ENCODE data around the gene UNC13B. TPM values are rescaled to one million over a fixed set of nuclear protein-coding genes. Genes with fewer than 3 reads are reported as not detected.

The UNC13B gene
- total and polyA plus RNA-seq, 7 donors, result 14.6 to 25.6 (median 20.5) TPM

DNA sequence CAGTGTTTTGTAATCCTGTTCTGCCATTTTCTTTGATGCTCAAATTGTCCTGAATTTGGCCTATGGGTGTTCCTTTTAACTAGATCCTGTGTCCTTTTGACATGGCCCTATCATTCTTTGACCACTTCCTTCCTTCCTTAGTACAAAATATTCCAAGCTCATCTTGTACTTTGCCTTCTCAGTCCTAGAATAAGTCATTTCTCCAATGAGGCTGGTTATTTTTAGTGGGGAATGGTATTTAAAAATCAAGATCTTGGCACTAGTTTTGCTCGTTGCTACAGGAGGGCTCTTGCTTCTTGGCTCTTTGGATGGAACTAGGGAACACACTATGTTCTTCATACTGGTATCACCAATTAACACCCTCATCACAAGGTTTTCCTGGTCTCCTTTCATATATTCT lies 108.1 kb downstream of the UNC13B start:
- Histone ChIP-seq H3K36me3 (no peaks in the 10 kb centered on the region), H3K27ac (no peak overlapping the region), H3K27me3 (no peaks in the 10 kb centered on the region), H3K9me3 (no peaks in the 10 kb centered on the region), H3K4me3 (no peak overlapping the region), H3K4me1 (no peaks in the 10 kb centered on the region)
- intact Hi-C loops (cut with DNase I), result loop anchor here (10.0 kb wide), 1 partner anchor 295 kb away; a partner anchor contains a TSS
- TF ChIP-seq, protein P1, sequence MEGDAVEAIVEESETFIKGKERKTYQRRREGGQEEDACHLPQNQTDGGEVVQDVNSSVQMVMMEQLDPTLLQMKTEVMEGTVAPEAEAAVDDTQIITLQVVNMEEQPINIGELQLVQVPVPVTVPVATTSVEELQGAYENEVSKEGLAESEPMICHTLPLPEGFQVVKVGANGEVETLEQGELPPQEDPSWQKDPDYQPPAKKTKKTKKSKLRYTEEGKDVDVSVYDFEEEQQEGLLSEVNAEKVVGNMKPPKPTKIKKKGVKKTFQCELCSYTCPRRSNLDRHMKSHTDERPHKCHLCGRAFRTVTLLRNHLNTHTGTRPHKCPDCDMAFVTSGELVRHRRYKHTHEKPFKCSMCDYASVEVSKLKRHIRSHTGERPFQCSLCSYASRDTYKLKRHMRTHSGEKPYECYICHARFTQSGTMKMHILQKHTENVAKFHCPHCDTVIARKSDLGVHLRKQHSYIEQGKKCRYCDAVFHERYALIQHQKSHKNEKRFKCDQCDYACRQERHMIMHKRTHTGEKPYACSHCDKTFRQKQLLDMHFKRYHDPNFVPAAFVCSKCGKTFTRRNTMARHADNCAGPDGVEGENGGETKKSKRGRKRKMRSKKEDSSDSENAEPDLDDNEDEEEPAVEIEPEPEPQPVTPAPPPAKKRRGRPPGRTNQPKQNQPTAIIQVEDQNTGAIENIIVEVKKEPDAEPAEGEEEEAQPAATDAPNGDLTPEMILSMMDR (IDR thresholded peaks at IDR 0.05), result no peak
- no peak for TF ChIP-seq POLR2A (IDR thresholded peaks at IDR 0.05)
- TF ChIP-seq POLR2AphosphoS5 (IDR thresholded peaks at IDR 0.05), result no peak
- peak in 1 of 4 donors; percentile 21 for TF ChIP-seq EP300 (IDR thresholded peaks at IDR 0.05)
- 66 to 94% methylated on average over 1 of the region's 1 CpG for WGBS, 2 donors
- DNase-seq, result no peak

DNA sequence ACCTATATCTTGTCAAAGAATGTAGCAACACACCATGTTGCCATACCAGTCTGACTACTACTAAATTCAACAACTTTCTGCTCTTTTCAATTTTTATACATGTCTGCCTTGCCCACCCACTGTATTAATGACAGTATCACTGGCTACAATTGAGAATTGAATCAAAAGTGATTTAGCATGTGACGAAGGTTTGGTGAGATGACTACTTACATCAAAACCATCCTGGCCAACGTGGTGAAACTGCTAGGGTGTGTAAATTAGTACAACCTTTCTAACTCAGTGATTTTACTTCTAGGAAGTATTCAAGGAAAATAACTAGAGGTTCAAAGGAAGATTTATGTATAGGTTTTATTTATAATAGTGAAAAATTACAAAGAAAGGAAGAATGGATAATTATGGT lies 109.8 kb downstream of the UNC13B start:
- Histone ChIP-seq H3K4me1 (no peaks in the 10 kb centered on the region), H3K27me3 (no peaks in the 10 kb centered on the region), H3K9me3 (no peaks in the 10 kb centered on the region), H3K4me3 (no peak overlapping the region), H3K27ac (no peak overlapping the region), H3K36me3 (no peaks in the 10 kb centered on the region)
- 36 to 86% methylated on average over 2 of the region's 2 CpGs for WGBS, 2 donors
- intact Hi-C loops (cut with DNase I), result loop anchor here (10.0 kb wide), 1 partner anchor 293 kb away; a partner anchor contains a TSS
- TF ChIP-seq, protein P1 (IDR thresholded peaks at IDR 0.05), result no peak
- TF ChIP-seq POLR2AphosphoS5 (IDR thresholded peaks at IDR 0.05), result no peak
- TF ChIP-seq POLR2A (IDR thresholded peaks at IDR 0.05), result no peak
- no peak for TF ChIP-seq EP300 (IDR thresholded peaks at IDR 0.05)
- DNase-seq, result no peak

DNA sequence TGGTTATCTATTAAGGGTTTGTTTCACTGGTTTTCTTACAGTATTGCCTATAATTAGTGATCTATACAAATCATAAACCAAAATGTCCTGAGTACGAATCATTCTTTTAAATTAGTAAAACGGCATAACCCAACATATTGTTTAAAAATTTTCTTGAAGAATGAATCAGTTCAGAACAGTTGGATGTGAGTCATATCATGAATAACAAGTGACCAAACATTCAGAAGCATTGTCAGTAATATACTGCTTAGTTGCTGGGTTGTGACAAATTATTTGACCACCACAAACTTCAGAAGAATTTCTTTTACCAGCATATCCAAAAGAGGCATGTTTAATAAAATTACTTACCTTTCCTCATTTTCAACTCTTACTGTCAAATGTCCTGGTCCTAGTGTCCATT lies 111.2 kb downstream of the UNC13B start:
- Histone ChIP-seq H3K27ac (no peak overlapping the region), H3K36me3 (no peaks in the 10 kb centered on the region), H3K4me3 (no peak overlapping the region), H3K27me3 (no peaks in the 10 kb centered on the region), H3K9me3 (no peaks in the 10 kb centered on the region), H3K4me1 (peaks cover 0 to 10% (median 0%) of the 10 kb centered on the region in 4 donors)
- intact Hi-C loops (cut with DNase I), result loop anchor here (10.0 kb wide), 1 partner anchor 292 kb away; a partner anchor contains a TSS
- WGBS, 2 donors, result 82 to 88% methylated on average over 2 of the region's 2 CpGs
- DNase-seq, result no peak
- TF ChIP-seq EP300 (IDR thresholded peaks at IDR 0.05), result no peak
- TF ChIP-seq, protein P1 (IDR thresholded peaks at IDR 0.05), result no peak

DNA sequence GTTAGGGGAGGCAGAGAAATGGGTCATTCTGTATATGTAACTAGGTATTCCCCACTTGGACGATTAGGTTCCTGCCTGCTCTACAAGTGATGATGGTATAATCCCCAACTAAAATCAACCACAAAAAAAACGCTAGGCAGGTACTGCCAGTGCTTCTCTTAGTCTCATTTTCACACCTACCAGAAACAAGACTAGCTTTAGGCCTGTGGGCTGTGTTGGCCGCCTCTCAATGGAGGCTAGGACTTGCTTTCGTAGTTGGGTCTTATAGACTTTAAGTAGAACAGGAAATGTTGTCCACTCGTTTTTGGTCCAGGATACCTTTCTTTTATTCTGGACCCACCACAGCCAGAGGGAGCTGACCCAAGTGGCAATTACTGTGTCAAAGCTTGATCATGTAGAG lies 111.8 kb downstream of the UNC13B start:
- Histone ChIP-seq H3K4me1 (peaks cover 0 to 12% (median 0%) of the 10 kb centered on the region in 4 donors), H3K9me3 (no peaks in the 10 kb centered on the region), H3K36me3 (no peaks in the 10 kb centered on the region), H3K27me3 (no peaks in the 10 kb centered on the region), H3K4me3 (no peak overlapping the region), H3K27ac (no peak overlapping the region)
- 90 to 92% methylated on average over 5 of the region's 5 CpGs for WGBS, 2 donors
- TF ChIP-seq EP300 (IDR thresholded peaks at IDR 0.05) (no peak), POLR2A (IDR thresholded peaks at IDR 0.05) (no peak)
- TF ChIP-seq, protein P1 (IDR thresholded peaks at IDR 0.05), result no peak
- intact Hi-C loops (cut with DNase I), result loop anchor here (10.0 kb wide), 1 partner anchor 291 kb away; a partner anchor contains a TSS
- DNase-seq, result no peak

DNA sequence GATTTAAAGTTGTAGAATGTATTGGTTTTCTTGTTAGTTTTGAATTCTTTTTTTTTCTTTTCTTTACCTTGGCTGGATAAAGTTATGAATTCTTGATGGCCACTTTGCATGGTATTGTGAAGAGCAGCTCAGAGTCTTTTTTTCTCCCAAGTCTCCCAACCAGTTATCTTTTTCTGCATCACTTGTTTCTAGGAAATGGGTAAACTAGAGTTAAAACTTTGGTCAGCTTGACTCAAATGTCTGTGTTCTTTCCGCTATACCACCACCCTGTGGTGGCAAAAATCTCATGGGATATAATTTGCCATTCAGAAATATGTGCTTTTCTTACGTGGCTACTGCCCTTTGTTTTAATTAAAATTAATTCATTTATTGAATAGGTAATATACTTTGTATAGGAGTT lies 113.2 kb downstream of the UNC13B start:
- H3K27ac ChIP-seq, result no peak overlapping the region

More for the DNA sequence above, 113.2 kb downstream of the UNC13B start:
- no peaks in the 10 kb centered on the region for H3K9me3 ChIP-seq
- H3K4me3 ChIP-seq, result no peak overlapping the region
- H3K36me3 ChIP-seq, result no peaks in the 10 kb centered on the region
- WGBS, 2 donors, result 75 to 91% methylated on average over 2 of the region's 2 CpGs
- H3K4me1 ChIP-seq, result peaks cover 0 to 12% (median 0%) of the 10 kb centered on the region in 4 donors
- no peaks in the 10 kb centered on the region for H3K27me3 ChIP-seq
- DNase-seq, result no peak
- TF ChIP-seq, protein P1 (IDR thresholded peaks at IDR 0.05), result no peak
- TF ChIP-seq EP300 (IDR thresholded peaks at IDR 0.05) (no peak), POLR2AphosphoS5 (IDR thresholded peaks at IDR 0.05) (no peak), POLR2A (IDR thresholded peaks at IDR 0.05) (no peak)
- intact Hi-C loops (cut with DNase I), result loop anchor here (10.0 kb wide), 1 partner anchor 290 kb away; a partner anchor contains a TSS

All from sigmoid colon (tissue), 7 donors.